ENCODE measurements around the gene MTHFD1L.

DNA sequence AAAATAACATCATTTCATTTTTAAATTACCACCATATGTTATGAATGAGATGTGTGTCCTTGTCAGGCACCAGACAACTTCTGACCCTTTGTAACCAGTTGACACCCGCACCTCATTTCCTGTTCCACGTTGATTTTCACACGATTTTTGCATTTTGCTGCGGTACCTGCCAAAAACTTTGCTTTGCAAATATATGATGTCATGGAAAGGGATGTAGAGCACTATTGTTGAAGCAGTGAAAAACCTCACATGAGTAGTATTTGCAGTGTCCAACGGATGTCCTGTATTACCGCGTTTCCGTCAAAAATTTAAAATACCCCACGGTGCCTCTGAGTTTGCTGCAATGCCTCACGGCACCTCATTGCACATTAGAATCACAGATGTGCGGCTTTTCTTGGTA is 115.6 kb downstream of the MTHFD1L start:
- TF ChIP-seq, protein P1, sequence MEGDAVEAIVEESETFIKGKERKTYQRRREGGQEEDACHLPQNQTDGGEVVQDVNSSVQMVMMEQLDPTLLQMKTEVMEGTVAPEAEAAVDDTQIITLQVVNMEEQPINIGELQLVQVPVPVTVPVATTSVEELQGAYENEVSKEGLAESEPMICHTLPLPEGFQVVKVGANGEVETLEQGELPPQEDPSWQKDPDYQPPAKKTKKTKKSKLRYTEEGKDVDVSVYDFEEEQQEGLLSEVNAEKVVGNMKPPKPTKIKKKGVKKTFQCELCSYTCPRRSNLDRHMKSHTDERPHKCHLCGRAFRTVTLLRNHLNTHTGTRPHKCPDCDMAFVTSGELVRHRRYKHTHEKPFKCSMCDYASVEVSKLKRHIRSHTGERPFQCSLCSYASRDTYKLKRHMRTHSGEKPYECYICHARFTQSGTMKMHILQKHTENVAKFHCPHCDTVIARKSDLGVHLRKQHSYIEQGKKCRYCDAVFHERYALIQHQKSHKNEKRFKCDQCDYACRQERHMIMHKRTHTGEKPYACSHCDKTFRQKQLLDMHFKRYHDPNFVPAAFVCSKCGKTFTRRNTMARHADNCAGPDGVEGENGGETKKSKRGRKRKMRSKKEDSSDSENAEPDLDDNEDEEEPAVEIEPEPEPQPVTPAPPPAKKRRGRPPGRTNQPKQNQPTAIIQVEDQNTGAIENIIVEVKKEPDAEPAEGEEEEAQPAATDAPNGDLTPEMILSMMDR (IDR thresholded peaks at IDR 0.05), result no peak
- TF ChIP-seq EP300 (IDR thresholded peaks at IDR 0.05) (no peak), POLR2AphosphoS5 (IDR thresholded peaks at IDR 0.05) (peak; percentile 26 to 27)
